Mucosa of descending colon (tissue), 3 donors: ENCODE data around the gene PLEKHA6. TPM values are rescaled to one million over a fixed set of nuclear protein-coding genes. Genes with fewer than 3 reads are reported as not detected.

Experiments used
- ATAC-seq: fragments of 200-7000 bp; cut with Tn5 transposase; one replicate; pipeline ENCODE4 v1.9.1; 2020; ENCODE audit warnings: mild to moderate bottlenecking, moderate library complexity
- DNase-seq, 3 donors: peaks; one replicate each; pipeline ENCODE4 v3.0.0-alpha.2; 2020
- H3K36me3 ChIP-seq: fragments of 200-600 bp; one replicate; pipeline ENCODE4 v1.8.0; 2021; ENCODE audit warnings: low read depth, mild to moderate bottlenecking
- H3K4me1 ChIP-seq: fragments of 200-600 bp; one replicate; pipeline ENCODE4 v1.8.0; 2021; ENCODE audit warnings: low read depth, mild to moderate bottlenecking
- H3K4me3 ChIP-seq: fragments of 200-600 bp; one replicate; pipeline ENCODE4 v1.8.0; 2021; ENCODE audit warnings: mild to moderate bottlenecking
- H3K9me3 ChIP-seq: fragments of 200-600 bp; one replicate; pipeline ENCODE4 v1.8.0; 2021; ENCODE audit warnings: mild to moderate bottlenecking
- intact Hi-C, 2 donors: fragments of 100-400 bp; cut with DNase I in 1 of 2; cut with micrococcal nuclease in 1 of 2; formaldehyde crosslinking; loops; one replicate each; pipeline versions ENCODE4 v1.11.0 to v1.11.1; 2022; cut with DNase I, micrococcal nuclease
- total RNA-seq, 3 donors: library from RNA; stranded (reverse); fragmentation: NEBNext Ultra II Directional in 2 of 3; extraction: Animal tissue kit (Norgen Biotek cat#: 25700) in 2 of 3; gene quantifications; one replicate each; pipeline versions ENCODE4 v1.2.1 to v1.2.4, GENCODE V29; 2021 to 2023
- TF ChIP-seq, protein P1 (sequence below): fragments of 200-600 bp; IDR thresholded peaks from one replicate; pipeline ENCODE4 v1.8.0; 2022; ENCODE audit warnings: antibody characterized with exemption, mild to moderate bottlenecking
- donor health status: DM: no; HTN: no; CAD: no; lungs with moderate emphysema.
- donor health status: DM: no; HTN: no; CAD: no.
- donor health status: DM: no; HTN: yes; CAD: no.

PLEKHA6 gene
- total RNA-seq, 3 donors from 2014 or later, result 82.4 to 154 (median 115) TPM

- no peaks in the 10 kb centered on the region for H3K36me3 ChIP-seq
- no peak overlapping the region for H3K4me3 ChIP-seq
- DNase-seq (no peak), ATAC-seq (no peak)
- intact Hi-C loops, result no loop called here
- H3K4me1 ChIP-seq, result peaks cover under 1% of the 10 kb centered on the region
- TF ChIP-seq, protein P1, sequence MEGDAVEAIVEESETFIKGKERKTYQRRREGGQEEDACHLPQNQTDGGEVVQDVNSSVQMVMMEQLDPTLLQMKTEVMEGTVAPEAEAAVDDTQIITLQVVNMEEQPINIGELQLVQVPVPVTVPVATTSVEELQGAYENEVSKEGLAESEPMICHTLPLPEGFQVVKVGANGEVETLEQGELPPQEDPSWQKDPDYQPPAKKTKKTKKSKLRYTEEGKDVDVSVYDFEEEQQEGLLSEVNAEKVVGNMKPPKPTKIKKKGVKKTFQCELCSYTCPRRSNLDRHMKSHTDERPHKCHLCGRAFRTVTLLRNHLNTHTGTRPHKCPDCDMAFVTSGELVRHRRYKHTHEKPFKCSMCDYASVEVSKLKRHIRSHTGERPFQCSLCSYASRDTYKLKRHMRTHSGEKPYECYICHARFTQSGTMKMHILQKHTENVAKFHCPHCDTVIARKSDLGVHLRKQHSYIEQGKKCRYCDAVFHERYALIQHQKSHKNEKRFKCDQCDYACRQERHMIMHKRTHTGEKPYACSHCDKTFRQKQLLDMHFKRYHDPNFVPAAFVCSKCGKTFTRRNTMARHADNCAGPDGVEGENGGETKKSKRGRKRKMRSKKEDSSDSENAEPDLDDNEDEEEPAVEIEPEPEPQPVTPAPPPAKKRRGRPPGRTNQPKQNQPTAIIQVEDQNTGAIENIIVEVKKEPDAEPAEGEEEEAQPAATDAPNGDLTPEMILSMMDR, result no peak
- H3K9me3 ChIP-seq, result no peaks in the 10 kb centered on the region
Measured at GRCh38 chr1:204201348-204202040, 158.2 kb downstream of the PLEKHA6 start.

DNA sequence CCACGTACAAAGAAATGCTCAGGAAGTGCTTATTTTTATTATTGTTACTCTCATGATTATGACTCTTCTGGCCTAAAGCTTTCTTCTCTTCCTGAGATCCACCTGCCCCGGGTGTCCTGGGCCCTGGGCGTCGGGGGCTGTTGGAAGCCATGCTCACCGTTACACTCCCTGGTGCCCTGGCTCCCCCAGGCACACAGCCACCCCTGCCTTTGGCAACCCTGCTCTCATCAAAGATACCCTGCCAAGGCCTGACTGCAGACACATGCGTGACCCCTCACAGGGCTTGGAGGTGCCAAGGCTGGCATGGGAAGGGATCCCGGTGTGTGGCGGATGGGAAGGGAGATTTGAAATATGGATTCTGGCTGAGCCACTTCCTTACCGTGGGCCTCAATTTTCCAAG is 160.2 kb downstream of the PLEKHA6 start:
- intact Hi-C loops, result no loop called here
- no peaks in the 10 kb centered on the region for H3K36me3 ChIP-seq
- H3K4me3 ChIP-seq, result no peak overlapping the region
- TF ChIP-seq, protein P1, result no peak
- DNase-seq (no peak), ATAC-seq (no peak)
- no peaks in the 10 kb centered on the region for H3K4me1 ChIP-seq
- no peaks in the 10 kb centered on the region for H3K9me3 ChIP-seq

GRCh38 chr1:204198348-204199340 is 161.1 kb downstream of the PLEKHA6 start:
- TF ChIP-seq, protein P1, result no peak
- H3K4me3 ChIP-seq, result no peak overlapping the region
- intact Hi-C loops, result no loop called here
- no peak for DNase-seq
- no peaks in the 10 kb centered on the region for H3K9me3 ChIP-seq
- no peaks in the 10 kb centered on the region for H3K36me3 ChIP-seq
- no peaks in the 10 kb centered on the region for H3K4me1 ChIP-seq
- peak; percentile 22 for ATAC-seq

DNA sequence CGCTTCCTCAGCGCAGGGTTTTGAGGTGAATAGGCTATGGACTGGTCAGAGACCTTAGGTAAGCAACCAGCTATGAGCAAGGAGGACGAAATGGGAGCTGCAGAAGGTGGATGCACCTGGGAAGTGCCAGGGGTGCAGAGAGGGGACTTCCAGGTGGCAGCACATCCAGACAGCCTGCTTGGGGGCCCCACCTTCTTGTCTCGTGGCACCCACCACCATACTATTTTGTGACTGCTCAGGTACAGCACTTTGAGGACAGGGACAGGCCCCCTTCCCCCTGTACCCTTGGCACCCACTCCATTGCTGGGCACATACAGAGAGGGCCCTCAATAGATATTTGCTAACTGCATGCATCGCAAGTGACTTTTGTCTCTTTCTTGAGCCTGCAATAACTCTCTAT is 162.7 kb downstream of the PLEKHA6 start:
- no peak for ATAC-seq
- Histone ChIP-seq H3K36me3 (no peaks in the 10 kb centered on the region), H3K4me1 (peaks cover 3% of the 10 kb centered on the region), H3K4me3 (no peak overlapping the region), H3K9me3 (no peaks in the 10 kb centered on the region)
- no peak for DNase-seq
- intact Hi-C loops, result no loop called here
- TF ChIP-seq, protein P1, result no peak

DNA sequence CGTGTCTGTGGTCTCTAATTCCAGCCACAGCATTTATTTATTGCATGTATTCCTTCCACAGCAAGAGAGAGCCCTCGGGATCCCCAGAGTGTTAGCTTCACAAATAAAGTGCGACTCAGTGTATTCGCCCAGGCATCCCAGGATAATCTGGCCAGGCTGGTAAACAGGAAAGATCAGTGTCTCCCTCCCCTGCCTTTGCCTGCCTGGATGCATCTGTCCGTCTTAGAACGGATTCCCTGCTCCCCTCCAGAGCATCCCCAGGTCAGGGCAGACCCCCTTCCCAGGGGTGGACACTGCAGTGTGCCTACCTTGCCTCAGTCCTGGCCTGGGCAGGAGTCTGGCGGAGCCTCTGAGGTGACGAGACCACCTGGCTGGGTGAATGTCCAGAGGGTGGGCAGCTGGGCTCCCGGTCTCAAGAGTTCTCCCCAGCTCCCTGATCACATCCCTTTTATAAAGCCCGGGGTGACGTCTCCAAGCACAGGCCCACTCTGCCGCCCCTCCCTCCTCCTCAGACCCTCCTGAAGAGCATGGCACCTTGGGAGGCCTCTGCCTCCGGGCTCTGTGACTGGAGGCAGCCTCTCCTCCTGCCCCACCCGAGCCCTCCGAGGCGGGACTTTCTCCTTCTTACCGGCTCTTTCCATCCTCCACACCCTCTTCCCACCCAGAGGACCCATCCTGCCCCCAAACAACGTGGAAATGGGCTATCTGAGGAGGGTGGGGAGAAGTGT is 163.5 kb downstream of the PLEKHA6 start, which contains the start of gene KISS1:
Gene KISS1 (minus strand): TSS at position 424 of the 728 bp plus-strand sequence. CDS start 3,615 bp downstream, outside the sequence.
- no peaks in the 10 kb centered on the region for H3K36me3 ChIP-seq
- peaks cover 3% of the 10 kb centered on the region for H3K4me1 ChIP-seq
- DNase-seq, result no peak
- TF ChIP-seq, protein P1, result no peak
- no peak for ATAC-seq
- H3K4me3 ChIP-seq, result no peak within 1 kb of the TSS
- H3K9me3 ChIP-seq, result no peaks in the 10 kb centered on the region
- intact Hi-C loops, result no loop called here
